GM12891 (cell line): Measurements from ENCODE around the gene PPP2R2D.

Source experiments
- PAX5 ChIP-seq: IDR thresholded peaks from 2 replicates; pipeline ENCODE4 v1.6.1; 2011; ENCODE audit warnings: low read length, moderate library complexity, mild to moderate bottlenecking; ENCODE audit not compliant: insufficient read depth, severe bottlenecking
- POLR2A ChIP-seq: IDR thresholded peaks from 2 replicates; pipeline ENCODE4 v1.6.1; 2011; ENCODE audit warnings: low read depth, low read length, control low read depth
- POLR2AphosphoS5 ChIP-seq: IDR thresholded peaks from 2 replicates; pipeline ENCODE4 v1.6.1; 2011; ENCODE audit warnings: low read depth, low read length, control low read depth
- POU2F2 ChIP-seq: IDR thresholded peaks from 2 replicates; pipeline ENCODE4 v1.6.1; 2011; ENCODE audit warnings: low read depth, mild to moderate bottlenecking, control low read depth, low read length, moderate library complexity
- TAF1 ChIP-seq: IDR thresholded peaks from 2 replicates; pipeline ENCODE4 v1.6.1; 2011; ENCODE audit warnings: low read depth, low read length, control low read depth

DNA sequence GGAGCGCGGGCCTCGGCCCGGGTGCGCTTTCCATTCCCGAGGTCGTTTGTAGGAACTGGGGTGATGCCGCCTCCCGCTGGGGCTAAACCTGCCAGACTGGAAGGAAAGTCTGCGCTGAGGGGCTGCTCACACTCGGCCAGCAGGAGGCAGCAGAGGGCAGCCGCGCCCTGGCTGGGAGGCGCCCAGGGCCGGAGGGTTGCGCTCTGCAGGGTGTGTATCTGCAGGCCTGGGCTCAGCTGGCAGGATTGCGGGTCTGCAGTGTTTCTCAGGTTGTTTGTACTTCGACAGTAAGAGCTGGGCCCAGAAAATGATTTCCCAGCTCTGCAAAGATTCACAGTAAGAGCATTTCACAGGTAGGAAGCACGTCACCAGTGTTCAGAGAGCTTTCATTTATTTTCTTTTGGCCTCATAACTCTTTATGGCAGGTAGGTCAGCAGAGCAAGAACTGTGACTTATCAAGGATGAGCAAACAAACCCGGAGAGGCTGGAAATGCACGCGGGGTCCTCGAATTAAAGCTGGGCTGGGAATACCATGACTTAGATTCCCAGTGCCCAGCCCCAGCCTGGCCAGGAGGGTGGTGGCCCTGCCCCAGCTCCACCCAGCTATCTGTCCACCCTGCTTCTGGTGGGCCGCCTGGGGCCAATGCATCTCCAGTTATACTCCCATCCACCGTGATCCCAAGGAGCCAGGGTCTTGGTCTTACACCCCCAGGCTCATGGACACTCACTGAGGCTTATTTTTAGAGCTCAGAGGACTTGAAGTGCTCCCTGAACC, 15.2 kb upstream of the PPP2R2D start:
- no peak for TF ChIP-seq POLR2AphosphoS5
- no peak for TF ChIP-seq POLR2A
- TF ChIP-seq PAX5 = no peak
- TF ChIP-seq TAF1 = no peak
- TF ChIP-seq POU2F2 = no peak
